HG02763 (cell line): ENCODE data around the gene RABGAP1L.
"Not testable (repeated sequence)": the region's sequence is repeated elsewhere in the genome, so short reads cannot be mapped to it uniquely, and the experiment has no call there.

Experiments
- ATAC-seq: cut with Tn5 transposase; IDR thresholded peaks from one replicate; pipeline ENCODE4 v1.9.1; 2021; ENCODE audit warnings: mild to moderate bottlenecking, moderate library complexity; ENCODE audit not compliant: unreplicated experiment

The RABGAP1L gene

GRCh38 chr1:174696026-174696821 is 536.9 kb downstream of the RABGAP1L start:
- ATAC-seq, result no peak

- ATAC-seq, result no peak
Measured at GRCh38 chr1:174700314-174700713, 541.0 kb downstream of the RABGAP1L start.

- ATAC-seq, result no peak
Measured at GRCh38 chr1:174700775-174701174, 541.5 kb downstream of the RABGAP1L start.

- ATAC-seq, result no peak
Measured at GRCh38 chr1:174701565-174701964, 542.2 kb downstream of the RABGAP1L start.

GRCh38 chr1:174702011-174702410 is 542.7 kb downstream of the RABGAP1L start:
- no peak for ATAC-seq

GRCh38 chr1:174703309-174703708 is 544.0 kb downstream of the RABGAP1L start:
- no peak for ATAC-seq

- ATAC-seq, result no peak
Measured at GRCh38 chr1:174704300-174704699, 545.0 kb downstream of the RABGAP1L start.

- no peak for ATAC-seq
Measured at GRCh38 chr1:174710868-174711845, 551.8 kb downstream of the RABGAP1L start.

- not testable (repeated sequence) for ATAC-seq
Measured at GRCh38 chr1:174711848-174712247, 552.5 kb downstream of the RABGAP1L start.

- no peak for ATAC-seq
Measured at GRCh38 chr1:174712541-174712940, 553.2 kb downstream of the RABGAP1L start.

GRCh38 chr1:174713796-174714195 is 554.5 kb downstream of the RABGAP1L start:
- ATAC-seq, result no peak

- no peak for ATAC-seq
Measured at GRCh38 chr1:174719194-174719593, 559.9 kb downstream of the RABGAP1L start.

GRCh38 chr1:174720618-174721017 is 561.3 kb downstream of the RABGAP1L start:
- no peak for ATAC-seq

- no peak for ATAC-seq
Measured at GRCh38 chr1:174721246-174721645, 561.9 kb downstream of the RABGAP1L start.

GRCh38 chr1:174723816-174724215 is 564.5 kb downstream of the RABGAP1L start:
- no peak for ATAC-seq

GRCh38 chr1:174724219-174724618 is 564.9 kb downstream of the RABGAP1L start:
- no peak for ATAC-seq

GRCh38 chr1:174726167-174726879 is 567.0 kb downstream of the RABGAP1L start:
- ATAC-seq, result no peak

- no peak for ATAC-seq
Measured at GRCh38 chr1:174726880-174727585, 567.7 kb downstream of the RABGAP1L start.

GRCh38 chr1:174734270-174734669 is 575.0 kb downstream of the RABGAP1L start:
- ATAC-seq, result no peak

GRCh38 chr1:174736831-174737230 is 577.5 kb downstream of the RABGAP1L start:
- no peak for ATAC-seq
